GM15510 (cell line): ENCODE data around the gene PSEN1.

Source experiments
- POLR2A ChIP-seq: IDR thresholded peaks from 3 replicates; pipeline ENCODE4 v1.6.1; 2011; ENCODE audit warnings: borderline replicate concordance; ENCODE audit not compliant: insufficient read length; ENCODE audit errors: extremely low read depth

PSEN1 gene

DNA sequence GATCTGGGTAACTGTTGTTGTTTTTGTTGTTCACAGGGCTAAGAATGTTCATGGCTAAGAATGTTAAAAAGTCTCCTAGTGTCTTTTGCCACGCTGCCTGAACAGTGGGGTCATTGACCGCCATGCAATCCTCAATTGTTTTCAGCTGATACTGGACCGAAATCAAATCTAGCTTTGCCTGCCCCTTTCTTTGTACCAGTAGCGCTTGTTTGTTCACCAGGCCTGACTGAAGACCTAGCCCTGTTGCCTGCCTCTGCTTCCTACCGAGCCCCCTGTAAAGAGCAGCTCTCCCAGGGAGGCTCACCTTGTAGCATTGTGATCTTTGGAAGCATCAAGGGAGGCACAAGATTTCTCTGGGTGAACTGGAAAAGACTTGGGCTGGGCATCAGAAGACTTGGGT is 6.7 kb downstream of the PSEN1 start:
- TF ChIP-seq POLR2A = no peak

- TF ChIP-seq POLR2A = no peak
These were observed 7.3 kb downstream of the PSEN1 start for GRCh38 chr14:73143617-73144016.

GRCh38 chr14:73145371-73145770 is 9.1 kb downstream of the PSEN1 start:
- no peak for TF ChIP-seq POLR2A

DNA sequence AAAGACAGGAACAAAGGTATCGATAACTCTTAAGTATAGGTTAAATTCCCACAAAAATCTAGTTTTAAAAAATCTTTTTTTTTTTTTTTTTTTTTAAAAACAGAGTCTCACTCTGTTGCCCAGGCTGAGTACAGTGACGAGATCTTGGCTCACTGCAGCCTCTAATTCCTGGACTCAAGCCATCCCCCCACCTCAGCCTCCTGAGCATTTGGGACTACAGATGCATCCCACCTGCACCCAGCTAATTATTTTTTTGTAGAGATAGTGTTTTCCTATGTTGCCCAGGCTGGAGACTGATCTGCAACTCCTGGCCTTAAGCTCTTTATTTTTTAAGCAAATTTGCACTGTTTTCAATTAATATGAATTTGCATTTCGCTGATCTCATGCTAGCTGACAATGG is 9.8 kb downstream of the PSEN1 start:
- no peak for TF ChIP-seq POLR2A

GRCh38 chr14:73149753-73150152 is 13.4 kb downstream of the PSEN1 start:
- TF ChIP-seq POLR2A = no peak

DNA sequence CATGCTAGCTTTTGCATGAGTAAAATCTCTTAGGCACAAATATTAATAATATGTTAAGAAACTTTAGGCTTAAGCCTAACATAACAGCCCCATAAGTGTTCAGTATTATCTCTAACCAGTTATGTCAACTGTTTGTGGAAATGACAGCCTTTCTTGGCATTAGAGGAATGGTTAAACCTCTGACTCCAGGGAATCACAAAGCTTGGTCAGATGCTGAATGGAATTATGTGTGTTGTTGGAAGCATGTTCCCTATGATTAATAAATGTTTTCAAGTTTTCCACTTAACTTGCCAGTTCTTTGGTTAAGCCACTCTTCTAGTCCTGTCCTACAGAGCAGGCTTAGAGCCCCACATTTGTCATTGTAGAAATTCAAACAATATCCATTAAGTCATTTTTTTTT is 17.0 kb downstream of the PSEN1 start:
- TF ChIP-seq POLR2A = no peak

DNA sequence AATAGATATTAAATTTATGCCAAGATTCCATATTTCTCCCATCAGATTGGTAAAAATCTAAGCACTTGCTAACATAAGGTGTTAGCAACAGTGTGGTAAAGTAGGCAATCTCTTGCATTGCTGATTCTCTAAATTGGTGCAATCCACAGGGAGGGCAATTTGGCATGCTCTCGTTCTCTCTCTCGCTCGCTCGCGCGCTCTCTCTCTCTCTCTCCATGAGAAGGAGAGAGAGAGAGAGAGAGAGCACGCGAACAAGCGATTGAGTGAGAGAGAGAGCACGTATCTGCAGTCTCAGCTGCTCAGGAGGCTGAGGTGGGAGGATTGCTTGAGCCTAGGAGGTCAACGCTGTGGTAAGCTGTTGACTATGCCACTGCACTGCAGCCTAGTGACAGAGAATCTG is 25.9 kb downstream of the PSEN1 start:
- no peak for TF ChIP-seq POLR2A

DNA sequence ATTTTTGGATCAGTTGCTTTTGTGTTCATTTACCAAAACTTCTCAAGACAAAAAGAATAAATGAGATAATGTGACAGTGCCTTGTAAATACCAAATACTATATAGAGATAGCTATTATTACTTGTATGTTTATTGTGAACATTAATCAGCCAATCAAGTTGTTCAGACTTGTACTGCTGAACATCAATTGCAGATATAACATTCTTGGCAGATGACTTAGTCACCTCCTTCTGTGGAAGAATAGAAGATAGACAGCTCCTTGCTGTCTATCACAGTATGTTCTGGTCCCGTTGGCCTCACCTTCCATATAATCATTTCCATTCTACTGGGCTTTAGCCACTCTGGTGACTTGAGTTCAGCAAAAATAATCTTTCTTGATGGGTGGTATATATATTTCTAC is 30.1 kb downstream of the PSEN1 start:
- TF ChIP-seq POLR2A = no peak

DNA sequence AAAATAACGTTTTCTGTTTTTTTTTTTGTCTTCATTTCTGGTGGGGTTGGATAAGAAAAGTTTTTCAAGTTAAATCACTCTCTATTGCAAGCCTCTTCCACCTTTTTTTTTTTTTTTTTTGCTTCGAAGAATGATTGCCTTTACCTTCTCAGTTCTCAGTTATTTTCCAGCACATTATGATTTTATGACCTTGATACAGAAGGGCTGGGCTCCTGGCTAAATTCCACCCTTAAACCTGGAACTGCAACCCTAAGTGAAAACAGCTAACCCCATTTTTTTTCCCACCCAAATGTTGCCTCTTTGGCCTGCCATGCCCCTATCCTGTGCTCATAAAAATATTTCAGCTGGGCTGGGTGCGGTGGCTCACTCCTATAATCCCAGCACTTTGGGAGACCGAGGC is 31.4 kb downstream of the PSEN1 start:
- no peak for TF ChIP-seq POLR2A

GRCh38 chr14:73168274-73168673 is 32.0 kb downstream of the PSEN1 start:
- TF ChIP-seq POLR2A = no peak

DNA sequence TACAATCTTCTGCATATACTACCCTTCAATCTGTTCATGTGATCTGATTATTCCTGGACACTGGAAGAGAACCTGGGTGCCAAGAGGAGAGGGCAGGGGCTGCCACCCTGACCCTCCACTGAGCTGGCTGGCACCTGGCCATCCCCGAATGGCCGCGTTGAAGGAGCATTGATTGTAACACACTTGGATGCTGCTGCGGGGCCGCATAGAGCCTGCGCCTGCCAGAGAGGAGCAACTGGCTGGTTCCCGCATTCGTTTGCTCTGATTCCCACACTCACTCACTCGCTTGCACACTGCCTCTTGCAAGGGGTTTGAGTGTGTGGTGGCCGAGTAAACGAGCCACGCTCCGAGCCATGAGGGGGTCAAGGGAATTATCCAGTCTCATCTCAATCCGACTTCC is 32.4 kb downstream of the PSEN1 start:
- TF ChIP-seq POLR2A = no peak

GRCh38 chr14:73170686-73171085 is 34.4 kb downstream of the PSEN1 start:
- TF ChIP-seq POLR2A = no peak

DNA sequence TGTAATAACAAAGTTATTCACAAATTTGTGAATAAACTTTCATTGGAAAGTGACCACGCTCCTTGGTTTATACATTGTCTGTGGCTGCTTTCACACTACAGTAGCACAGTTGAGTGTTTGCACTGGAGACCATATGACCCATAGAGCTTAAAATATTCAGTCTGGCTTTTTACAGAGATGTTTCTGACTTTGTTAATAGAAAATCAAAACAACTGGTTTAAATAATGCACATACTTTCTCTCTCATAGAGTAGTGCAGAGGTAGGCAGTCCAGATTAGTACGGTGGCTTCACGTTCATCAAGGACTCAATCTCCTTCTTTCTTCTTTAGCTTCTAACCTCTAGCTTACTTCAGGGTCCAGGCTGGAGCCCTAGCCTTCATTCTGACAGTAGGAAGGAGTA is 36.2 kb downstream of the PSEN1 start:
- TF ChIP-seq POLR2A = no peak

- TF ChIP-seq POLR2A = no peak
These were observed 36.9 kb downstream of the PSEN1 start for GRCh38 chr14:73173092-73173735.

DNA sequence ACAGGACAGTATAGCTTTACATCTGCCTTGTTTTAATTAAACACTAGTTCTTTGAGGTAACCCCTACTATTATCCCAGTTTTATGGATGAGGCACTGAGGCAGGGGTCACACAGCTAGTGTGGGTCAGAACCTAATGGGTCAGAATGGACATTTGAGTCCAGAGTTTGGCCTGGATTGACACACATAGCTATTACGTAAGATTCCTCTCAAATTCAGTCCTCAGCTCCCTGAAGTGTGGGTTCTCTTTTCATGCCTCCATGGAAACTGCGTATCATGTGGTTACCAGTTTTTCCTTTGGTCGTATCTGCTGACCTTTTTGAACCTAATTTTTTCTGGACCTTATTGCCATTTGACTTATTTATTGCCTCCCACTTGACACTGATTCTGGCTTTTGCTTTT is 40.4 kb downstream of the PSEN1 start:
- no peak for TF ChIP-seq POLR2A

DNA sequence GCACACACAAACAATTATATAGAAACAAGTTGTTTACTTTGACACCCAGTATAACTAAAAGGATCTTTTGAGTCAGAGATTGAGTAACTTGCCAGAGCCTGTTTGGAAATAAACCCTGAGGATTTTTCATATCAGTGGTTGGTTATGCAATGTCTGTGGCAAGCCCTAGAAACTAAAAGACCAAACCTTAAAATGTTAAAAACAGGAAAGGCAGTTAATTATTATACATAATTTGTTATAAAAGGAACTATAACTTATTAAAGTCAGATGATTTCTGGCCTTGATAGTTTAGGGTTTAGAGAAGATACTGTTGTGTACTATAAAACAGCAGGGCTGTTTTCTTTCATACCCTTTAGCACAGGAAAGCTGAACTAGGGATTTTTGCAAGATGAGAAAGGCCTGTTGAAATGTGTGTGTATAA is 44.1 kb downstream of the PSEN1 start:
- no peak for TF ChIP-seq POLR2A

DNA sequence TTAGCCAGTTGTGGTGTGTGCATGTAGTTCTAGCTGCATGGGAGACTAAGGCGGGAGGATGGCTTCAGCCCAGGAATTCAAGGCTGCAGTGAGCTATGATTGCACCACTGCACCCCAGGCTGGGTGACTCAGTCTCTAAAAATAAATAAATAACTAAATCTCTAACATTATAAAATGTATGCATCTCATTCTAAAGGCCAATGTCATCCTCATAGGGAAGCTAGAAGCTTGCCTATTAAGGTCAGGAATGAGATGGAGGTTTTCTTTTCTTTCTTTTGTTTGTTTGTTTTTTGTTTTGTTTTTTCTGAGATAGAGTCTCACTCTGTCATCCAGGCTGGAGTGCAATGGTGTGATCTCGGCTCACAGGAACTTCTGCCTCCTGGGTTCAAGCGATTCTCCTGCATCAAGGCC is 52.2 kb downstream of the PSEN1 start:
- no peak for TF ChIP-seq POLR2A
